NCI-H748 treated with DMSO at 0.1 percent for 48 hours (cell line): Measurements from ENCODE around the gene LRRC27.

Experiments used
- DNase-seq: peaks from one replicate; lab custom pipeline; 2025; lab: John Stamatoyannopoulos, UW

The LRRC27 gene

DNA sequence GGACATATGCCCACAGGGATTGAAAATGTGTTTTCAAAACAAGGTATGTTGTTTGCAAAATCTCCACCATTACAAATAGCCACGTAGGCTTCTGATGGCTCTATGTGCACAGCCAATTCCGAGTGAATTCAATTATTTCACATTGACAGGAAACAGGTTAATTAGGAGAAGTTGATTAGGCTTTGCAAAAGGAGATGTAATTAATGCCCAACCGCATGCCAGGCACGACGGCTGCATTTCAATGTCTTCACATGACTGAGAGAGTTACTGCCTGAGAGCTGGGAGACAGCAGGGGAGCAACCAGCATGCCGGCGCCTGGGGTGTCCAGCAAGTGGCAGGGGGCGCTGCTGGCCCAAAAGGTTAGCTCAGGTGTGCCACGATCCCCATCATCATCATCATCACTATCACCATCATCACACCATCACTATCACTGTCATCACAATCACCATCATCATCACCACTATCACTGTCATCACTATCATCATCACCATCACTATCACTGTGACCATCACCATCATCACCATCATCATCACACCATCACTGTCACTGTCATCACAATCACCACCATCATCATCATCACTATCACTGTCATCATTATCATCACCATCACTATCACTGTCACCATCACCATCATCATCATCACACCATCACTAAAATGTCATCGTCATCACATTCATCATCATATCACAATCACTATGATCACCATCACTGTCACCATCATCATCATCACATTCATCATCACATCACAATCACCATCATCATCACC lies 95.2 kb downstream of the LRRC27 start:
- no peak for DNase-seq

DNA sequence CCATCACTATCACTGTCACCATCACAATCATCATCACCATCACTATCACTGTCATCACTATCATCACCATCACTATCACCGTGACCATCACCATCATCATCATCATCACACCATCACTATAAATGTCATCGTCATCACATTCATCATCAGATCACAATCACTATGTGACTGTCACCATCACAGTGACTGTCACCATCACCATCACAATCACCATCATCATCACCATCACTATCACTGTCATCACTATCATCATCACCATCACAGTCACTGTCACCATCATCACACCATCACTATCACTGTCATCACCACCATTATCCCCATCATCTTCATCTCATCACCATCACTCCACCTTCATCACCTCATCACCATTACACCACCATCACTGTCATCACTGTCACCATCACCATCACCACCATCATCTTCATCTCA lies 96.0 kb downstream of the LRRC27 start:
- DNase-seq, result no peak

DNA sequence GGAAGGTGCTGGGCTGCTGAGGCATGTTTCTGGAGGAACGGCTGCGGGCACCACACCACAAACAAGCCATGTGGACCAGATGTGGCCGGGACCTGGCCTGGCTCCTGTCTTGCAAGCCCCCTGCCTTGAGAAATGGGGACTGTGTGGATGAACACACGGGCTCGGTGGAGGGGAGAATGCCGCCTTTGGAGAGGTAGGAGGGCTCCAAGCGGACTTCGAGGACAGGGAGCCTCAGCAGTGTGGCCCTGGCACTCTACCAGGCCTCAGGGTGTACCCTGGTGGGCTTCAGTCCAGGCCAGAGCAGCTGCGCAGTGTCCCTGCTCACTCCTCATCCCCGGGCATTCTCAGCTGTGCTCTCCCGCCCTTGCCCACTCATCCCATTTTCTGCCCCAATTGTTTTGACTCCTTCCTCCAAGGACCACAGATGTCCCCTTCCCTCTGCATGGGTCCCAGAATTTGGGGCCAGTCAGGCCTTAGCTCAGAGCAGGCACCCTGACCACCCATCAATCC lies 96.5 kb downstream of the LRRC27 start:
- DNase-seq, result no peak
